ENCODE measurements around the gene YDJC.
"Not testable (repeated sequence)": the region's sequence is repeated elsewhere in the genome, so short reads cannot be mapped to it uniquely, and the experiment has no call there.

YDJC gene

GRCh38 chr22:21631025-21631424 is 1.2 kb upstream of the YDJC start:
- DNase-seq, result no peak

GRCh38 chr22:21628386-21629254 is 1.2 kb downstream of the YDJC start:
- DNase-seq, result no peak

GRCh38 chr22:21626735-21627469 is 2.9 kb downstream of the YDJC start:
- no peak for DNase-seq

GRCh38 chr22:21626073-21626734 is 3.6 kb downstream of the YDJC start:
- no peak for DNase-seq

GRCh38 chr22:21624880-21625791 is 4.7 kb downstream of the YDJC start:
- DNase-seq, result no peak

GRCh38 chr22:21624120-21624879 is 5.5 kb downstream of the YDJC start:
- DNase-seq, result peak; percentile 35

GRCh38 chr22:21623648-21623970 is 6.2 kb downstream of the YDJC start:
- no peak for DNase-seq

GRCh38 chr22:21622919-21623647 is 6.7 kb downstream of the YDJC start:
- DNase-seq, result no peak

GRCh38 chr22:21622011-21622918 is 7.6 kb downstream of the YDJC start:
- DNase-seq, result no peak

- DNase-seq, result no peak
These were observed 8.8 kb downstream of the YDJC start for GRCh38 chr22:21621025-21621424.

- DNase-seq, result not testable (repeated sequence)
These were observed 12.5 kb downstream of the YDJC start for GRCh38 chr22:21617337-21617736.

GRCh38 chr22:21615731-21616130 is 14.1 kb downstream of the YDJC start:
- DNase-seq, result no peak

GRCh38 chr22:21613553-21614233 is 16.1 kb downstream of the YDJC start:
- DNase-seq, result no peak

- DNase-seq, result no peak
These were observed 17.0 kb downstream of the YDJC start for GRCh38 chr22:21612858-21613257.

GRCh38 chr22:21611210-21611977 is 18.4 kb downstream of the YDJC start:
- DNase-seq, result no peak

GRCh38 chr22:21609556-21610157 is 20.2 kb downstream of the YDJC start:
- DNase-seq, result not testable (repeated sequence)

- no peak for DNase-seq
These were observed 23.0 kb downstream of the YDJC start for GRCh38 chr22:21606775-21607174.

GRCh38 chr22:21605887-21606564 is 23.8 kb downstream of the YDJC start:
- no peak for DNase-seq

Data from DMS53 (cell line).